HG03095 (cell line): Measurements from ENCODE around the gene UCHL3.

Experiments
- ATAC-seq: cut with Tn5 transposase; IDR thresholded peaks from one replicate; pipeline ENCODE4 v1.9.1; 2021; ENCODE audit warnings: moderate library complexity; ENCODE audit not compliant: unreplicated experiment

The UCHL3 gene

GRCh38 chr13:75620020-75620419 is 70.4 kb downstream of the UCHL3 start:
- no peak for ATAC-seq

- no peak for ATAC-seq
Observed at GRCh38 chr13:75621147-75621546, 71.6 kb downstream of the UCHL3 start.

GRCh38 chr13:75628801-75629200 is 79.2 kb downstream of the UCHL3 start:
- no peak for ATAC-seq

- no peak for ATAC-seq
Observed at GRCh38 chr13:75633285-75633684, 83.7 kb downstream of the UCHL3 start.

GRCh38 chr13:75635101-75635827 is 85.7 kb downstream of the UCHL3 start:
- no peak for ATAC-seq

GRCh38 chr13:75635828-75636435 is 86.3 kb downstream of the UCHL3 start, which contains the start of gene LMO7:
Gene LMO7 (plus strand): TSS chr13:75636330. CDS start chr13:75636658, 328 bp downstream.
- peak; percentile 66 for ATAC-seq

- ATAC-seq = peak; percentile 43
Observed at GRCh38 chr13:75636436-75637180, 87.0 kb downstream of the UCHL3 start.

GRCh38 chr13:75637181-75637750 is 87.7 kb downstream of the UCHL3 start:
- no peak for ATAC-seq

- no peak for ATAC-seq
Observed at GRCh38 chr13:75639454-75639853, 89.9 kb downstream of the UCHL3 start.

GRCh38 chr13:75641026-75641425 is 91.4 kb downstream of the UCHL3 start:
- ATAC-seq = no peak

- ATAC-seq = no peak
Observed at GRCh38 chr13:75643182-75643581, 93.6 kb downstream of the UCHL3 start.

GRCh38 chr13:75643693-75644092 is 94.1 kb downstream of the UCHL3 start:
- ATAC-seq = no peak

- ATAC-seq = no peak
Observed at GRCh38 chr13:75645141-75645540, 95.5 kb downstream of the UCHL3 start.

- ATAC-seq = peak; percentile 80
Observed at GRCh38 chr13:75647126-75647784, 97.7 kb downstream of the UCHL3 start.

GRCh38 chr13:75648446-75648845 is 98.9 kb downstream of the UCHL3 start:
- ATAC-seq = no peak

- no peak for ATAC-seq
Observed at GRCh38 chr13:75651013-75651412, 101.4 kb downstream of the UCHL3 start.

GRCh38 chr13:75652726-75653125 is 103.1 kb downstream of the UCHL3 start:
- ATAC-seq = no peak
